Astrocyte (in vitro differentiated cells and primary cell): ENCODE measurements around the gene ADD3. TPM values are rescaled to one million over a fixed set of nuclear protein-coding genes. Genes with fewer than 3 reads are reported as not detected.
A peak's percentile ranks its signal among the peaks of the same experiment; 100 is the strongest.

Experiments
- DNase-seq: peaks from one replicate; pipeline ENCODE4 v3.0.0-alpha.2; 2010; ENCODE audit warnings: low read depth
- FAIRE-seq: peaks from 2 replicates; lab custom pipeline; 2011; peaks lifted over from hg19 to GRCh38; lab: Jason Lieb, UNC
- H2AFZ ChIP-seq: 2 replicates; pipeline ENCODE4 v1.6.0; 2012; ENCODE audit warnings: low read depth, low read length, inconsistent platforms
- H3K27ac ChIP-seq: 2 replicates; pipeline ENCODE4 v1.5.1; 2011; ENCODE audit warnings: low read depth, low read length, inconsistent platforms
- H3K27me3 ChIP-seq: 2 replicates; pipeline ENCODE4 v1.6.0; 2011; ENCODE audit warnings: low read length, inconsistent platforms; ENCODE audit not compliant: insufficient read depth
- H3K36me3 ChIP-seq: 2 replicates; pipeline ENCODE4 v1.5.1; 2011; ENCODE audit warnings: low read length, inconsistent platforms; ENCODE audit not compliant: insufficient read depth
- H3K4me1 ChIP-seq: 2 replicates; pipeline ENCODE4 v1.5.1; 2011; ENCODE audit warnings: low read length, inconsistent platforms; ENCODE audit not compliant: insufficient read depth
- H3K4me2 ChIP-seq: 2 replicates; pipeline ENCODE4 v1.6.0; 2012; ENCODE audit warnings: low read length, inconsistent platforms
- H3K4me3 ChIP-seq: 2 replicates; pipeline ENCODE4 v1.5.1; 2011; ENCODE audit warnings: low read depth, mild to moderate bottlenecking, low read length, inconsistent platforms; ENCODE audit not compliant: insufficient read depth
- H3K79me2 ChIP-seq: 2 replicates; pipeline ENCODE4 v1.6.0; 2012; ENCODE audit warnings: mild to moderate bottlenecking, low read length, inconsistent platforms; ENCODE audit not compliant: insufficient read depth
- H3K9ac ChIP-seq: 2 replicates; pipeline ENCODE4 v1.6.0; 2012; ENCODE audit warnings: mild to moderate bottlenecking, low read length, inconsistent platforms
- H3K9me3 ChIP-seq: 2 replicates; pipeline ENCODE4 v1.5.1; 2012; ENCODE audit warnings: low read depth, mild to moderate bottlenecking, low read length, inconsistent platforms; ENCODE audit not compliant: insufficient read depth
- H4K20me1 ChIP-seq: 2 replicates; pipeline ENCODE4 v1.6.0; 2012; ENCODE audit warnings: low read length, inconsistent platforms; ENCODE audit not compliant: insufficient read depth
- H3K27ac Mint-ChIP-seq: one replicate; pipeline ENCODE4 v1.8.0; 2021; ENCODE audit warnings: mild to moderate bottlenecking, mixed read lengths; ENCODE audit not compliant: unreplicated experiment
- H3K27me3 Mint-ChIP-seq: one replicate; pipeline ENCODE4 v1.8.0; 2021; ENCODE audit warnings: low read depth, mixed read lengths; ENCODE audit not compliant: unreplicated experiment
- H3K36me3 Mint-ChIP-seq: one replicate; pipeline ENCODE4 v1.8.0; 2021; ENCODE audit warnings: low read depth, mixed read lengths; ENCODE audit not compliant: unreplicated experiment
- H3K4me1 Mint-ChIP-seq: one replicate; pipeline ENCODE4 v1.8.0; 2021; ENCODE audit warnings: low read depth, mixed read lengths; ENCODE audit not compliant: unreplicated experiment
- H3K4me3 Mint-ChIP-seq: one replicate; pipeline ENCODE4 v1.8.0; 2021; ENCODE audit warnings: mild to moderate bottlenecking, moderate library complexity, mixed read lengths; ENCODE audit not compliant: unreplicated experiment
- H3K9me3 Mint-ChIP-seq: one replicate; pipeline ENCODE4 v1.8.0; 2021; ENCODE audit warnings: mild to moderate bottlenecking, mixed read lengths; ENCODE audit not compliant: unreplicated experiment
- CTCF ChIP-seq: IDR thresholded peaks from 2 replicates; pipeline ENCODE4 v1.5.1; 2011; ENCODE audit warnings: low read depth, mild to moderate bottlenecking, inconsistent platforms, low read length, moderate library complexity; ENCODE audit not compliant: insufficient read depth
- EZH2 ChIP-seq: IDR thresholded peaks from 2 replicates; pipeline ENCODE4 v1.6.1; 2012; ENCODE audit warnings: mild to moderate bottlenecking, low read length, inconsistent platforms; ENCODE audit not compliant: insufficient read depth
- total RNA-seq: library from RNA; stranded (reverse); gene quantifications from 2 replicates; pipeline ENCODE4 v1.2.1, GENCODE V29; 2021

ADD3 gene
- total RNA-seq, 1 donor from 2014 or later = 127 TPM

- TF ChIP-seq CTCF (no peak), EZH2 (no peak)
- H3K27ac Mint-ChIP-seq = no peak overlapping the region
- Histone ChIP-seq H3K27me3 (no peaks in the 10 kb centered on the region), H3K36me3 (no peaks in the 10 kb centered on the region), H3K9me3 (no peaks in the 10 kb centered on the region), H4K20me1 (peaks cover 47% of the 10 kb centered on the region), H2AFZ (no peak overlapping the region), H3K4me2 (no peak overlapping the region), H3K27ac (no peak overlapping the region), H3K9ac (no peak overlapping the region), H3K4me3 (no peak overlapping the region), H3K4me1 (peaks cover 25% of the 10 kb centered on the region), H3K79me2 (peaks cover 84% of the 10 kb centered on the region)
- no peaks in the 10 kb centered on the region for H3K9me3 Mint-ChIP-seq
- peak overlapping the region; percentile 5 for H3K4me3 Mint-ChIP-seq
- DNase-seq = no peak
- no peaks in the 10 kb centered on the region for H3K27me3 Mint-ChIP-seq
- no peaks in the 10 kb centered on the region for H3K36me3 Mint-ChIP-seq
- no peak for FAIRE-seq
- H3K4me1 Mint-ChIP-seq = peaks cover 41% of the 10 kb centered on the region
Measured at GRCh38 chr10:110011681-110012080, 3.9 kb downstream of the ADD3 start.

- H3K27me3 Mint-ChIP-seq = no peaks in the 10 kb centered on the region
- Histone ChIP-seq H3K36me3 (no peaks in the 10 kb centered on the region), H3K4me2 (no peak overlapping the region), H3K4me3 (no peak overlapping the region), H2AFZ (no peak overlapping the region), H3K27ac (no peak overlapping the region), H3K9ac (no peak overlapping the region), H3K79me2 (peaks cover 96% of the 10 kb centered on the region), H3K4me1 (peaks cover 16% of the 10 kb centered on the region), H4K20me1 (peaks cover 55% of the 10 kb centered on the region), H3K9me3 (no peaks in the 10 kb centered on the region), H3K27me3 (no peaks in the 10 kb centered on the region)
- FAIRE-seq (no peak), DNase-seq (no peak)
- peak overlapping the region; percentile 56 for H3K27ac Mint-ChIP-seq
- H3K4me1 Mint-ChIP-seq = peaks cover 47% of the 10 kb centered on the region
- no peaks in the 10 kb centered on the region for H3K36me3 Mint-ChIP-seq
- H3K4me3 Mint-ChIP-seq = no peak overlapping the region
- H3K9me3 Mint-ChIP-seq = no peaks in the 10 kb centered on the region
- TF ChIP-seq EZH2 = no peak
- TF ChIP-seq CTCF = no peak
Measured at GRCh38 chr10:110013630-110014293, 6.0 kb downstream of the ADD3 start.

GRCh38 chr10:110016039-110016438 is 8.3 kb downstream of the ADD3 start:
- Histone ChIP-seq H2AFZ (no peak overlapping the region), H3K27me3 (no peaks in the 10 kb centered on the region), H3K4me1 (no peaks in the 10 kb centered on the region), H3K27ac (no peak overlapping the region), H3K4me3 (no peak overlapping the region), H3K4me2 (no peak overlapping the region), H3K9me3 (no peaks in the 10 kb centered on the region), H3K79me2 (peaks cover 94% of the 10 kb centered on the region), H3K36me3 (no peaks in the 10 kb centered on the region), H3K9ac (no peak overlapping the region), H4K20me1 (peaks cover 46% of the 10 kb centered on the region)
- no peak for FAIRE-seq
- peaks cover 31% of the 10 kb centered on the region for H3K4me1 Mint-ChIP-seq
- H3K27me3 Mint-ChIP-seq = no peaks in the 10 kb centered on the region
- H3K4me3 Mint-ChIP-seq = no peak overlapping the region
- TF ChIP-seq CTCF (no peak), EZH2 (no peak)
- H3K9me3 Mint-ChIP-seq = no peaks in the 10 kb centered on the region
- H3K27ac Mint-ChIP-seq = no peak overlapping the region
- DNase-seq = no peak
- peaks cover 3% of the 10 kb centered on the region for H3K36me3 Mint-ChIP-seq
